IMR-90 (cell line): ENCODE results near the gene CMIP. TPM values are rescaled to one million over a fixed set of nuclear protein-coding genes. Genes with fewer than 3 reads are reported as not detected.

Experiments used
- ATAC-seq: fragments of 200-7000 bp; cut with Tn5 transposase; 2 replicates; pipeline ENCODE4 v1.9.1; 2020; ENCODE audit warnings: low read depth, mild to moderate bottlenecking, moderate library complexity
- BruUV-seq: library from RNA; stranded (reverse); fragments of 400-500 nt; replicated peaks from 2 replicates; lab custom pipeline; 2021; lab: Mats Ljungman, UMichigan
- CTCF ChIA-PET: fragments of 300-600 bp; formaldehyde crosslinking; extraction: SDS; loops from one replicate; lab custom pipeline; 2021; ENCODE audit warnings: antibody characterized with exemption; lab: Yijun Ruan, JAX
- POLR2A ChIA-PET: fragments of 300-600 bp; sonication (Branson Sonifier 250); formaldehyde crosslinking; loops from one replicate; lab custom pipeline; 2022; ENCODE audit warnings: antibody characterized with exemption; ENCODE audit not compliant: unreplicated experiment; lab: Charles Lee
- DNase-seq: peaks from one replicate; pipeline ENCODE4 v3.0.0; 2013
- H2AFZ ChIP-seq: replicated peaks from 2 replicates; pipeline ENCODE3; 2013; ENCODE audit warnings: low read length, mild to moderate bottlenecking; ENCODE audit not compliant: poor library complexity
- H2AK5ac ChIP-seq: 2 replicates; pipeline ENCODE4 v1.6.1; 2013; ENCODE audit warnings: low read depth, low read length, inconsistent platforms
- H2AK9ac ChIP-seq: replicated peaks from 2 replicates; pipeline ENCODE3; 2013; ENCODE audit warnings: mild to moderate bottlenecking, low read depth, low read length, moderate library complexity; ENCODE audit not compliant: poor library complexity
- H2BK120ac ChIP-seq: 2 replicates; pipeline ENCODE4 v1.6.1; 2013; ENCODE audit warnings: low read depth, low read length, inconsistent platforms
- H2BK15ac ChIP-seq: 3 replicates; pipeline ENCODE4 v1.6.1; 2013; ENCODE audit warnings: low read depth, low read length, inconsistent platforms
- H2BK20ac ChIP-seq: 2 replicates; pipeline ENCODE4 v1.6.1; 2013; ENCODE audit warnings: low read depth, mild to moderate bottlenecking, inconsistent platforms, low read length, moderate library complexity
- H2BK5ac ChIP-seq: 2 replicates; pipeline ENCODE4 v1.6.1; 2013; ENCODE audit warnings: mild to moderate bottlenecking, low read depth, low read length, inconsistent platforms; ENCODE audit not compliant: poor library complexity, severe bottlenecking
- H3K14ac ChIP-seq: replicated peaks from 2 replicates; pipeline ENCODE4 v1.6.1; 2013; ENCODE audit warnings: low read depth, low read length, inconsistent platforms
- H3K18ac ChIP-seq: 2 replicates; pipeline ENCODE4 v1.6.1; 2013; ENCODE audit warnings: low read depth, low read length, control low read depth
- H3K23ac ChIP-seq: 2 replicates; pipeline ENCODE4 v1.6.1; 2013; ENCODE audit warnings: low read depth, low read length, inconsistent platforms
- H3K27ac ChIP-seq: 2 replicates; pipeline ENCODE4 v1.5.1; 2013; ENCODE audit warnings: mild to moderate bottlenecking, control low read depth, low read length; ENCODE audit not compliant: insufficient read depth
- H3K27me3 ChIP-seq: 2 replicates; pipeline ENCODE4 v1.6.1; 2013; ENCODE audit warnings: low read length; ENCODE audit not compliant: control insufficient read depth, insufficient read depth
- H3K36me3 ChIP-seq: 2 replicates; pipeline ENCODE4 v1.6.1; 2013; ENCODE audit warnings: low read length, mixed read lengths; ENCODE audit not compliant: control insufficient read depth, insufficient read depth
- H3K4ac ChIP-seq: 2 replicates; pipeline ENCODE4 v1.6.1; 2013; ENCODE audit warnings: low read depth, low read length, inconsistent platforms
- H3K4me1 ChIP-seq: 2 replicates; pipeline ENCODE4 v1.6.1; 2013; ENCODE audit warnings: low read length, mixed read lengths; ENCODE audit not compliant: control insufficient read depth, insufficient read depth
- H3K4me2 ChIP-seq: 2 replicates; pipeline ENCODE4 v1.6.1; 2013; ENCODE audit warnings: low read depth, mild to moderate bottlenecking, control low read depth, low read length, moderate library complexity
- H3K4me3 ChIP-seq: 2 replicates; pipeline ENCODE4 v1.5.1; 2013; ENCODE audit warnings: low read depth, mild to moderate bottlenecking, control low read depth, low read length, moderate library complexity; ENCODE audit not compliant: insufficient read depth
- H3K56ac ChIP-seq: 2 replicates; pipeline ENCODE4 v1.6.1; 2013; ENCODE audit warnings: low read length, inconsistent platforms; ENCODE audit not compliant: insufficient read depth; ENCODE audit errors: extremely low read depth
- H3K79me1 ChIP-seq, 2 experiments: 2 replicates each; pipeline ENCODE4 v1.6.1; 2013; ENCODE audit warnings: low read length in 2 of 2, inconsistent platforms in 1 of 2, low read depth in 1 of 2
- H3K9ac ChIP-seq: 2 replicates; pipeline ENCODE4 v1.6.1; 2013; ENCODE audit warnings: low read depth, low read length, control low read depth
- H3K9me1 ChIP-seq: 2 replicates; pipeline ENCODE4 v1.6.1; 2013; ENCODE audit warnings: low read length, inconsistent platforms; ENCODE audit not compliant: insufficient read depth
- H3K9me3 ChIP-seq: 2 replicates; pipeline ENCODE4 v1.6.1; 2013; ENCODE audit warnings: low read length; ENCODE audit not compliant: control insufficient read depth, insufficient read depth
- H4K20me1 ChIP-seq: 2 replicates; pipeline ENCODE4 v1.6.1; 2013; ENCODE audit warnings: low read length, inconsistent platforms; ENCODE audit not compliant: insufficient read depth
- H4K5ac ChIP-seq: 2 replicates; pipeline ENCODE4 v1.6.1; 2013; ENCODE audit warnings: mild to moderate bottlenecking, low read depth, low read length, control low read depth
- H4K8ac ChIP-seq, 2 experiments: 2 replicates each; pipeline ENCODE4 v1.6.1; 2013; ENCODE audit warnings: low read depth in 2 of 2, low read length in 2 of 2, control low read depth in 1 of 2, inconsistent platforms in 1 of 2
- H4K91ac ChIP-seq: 2 replicates; pipeline ENCODE4 v1.6.1; 2013; ENCODE audit warnings: low read depth, low read length, inconsistent platforms; ENCODE audit not compliant: insufficient read depth
- BHLHE40 ChIP-seq: fragments of 150-350 bp; IDR thresholded peaks from 2 replicates; pipeline ENCODE4 v1.6.1; 2016; ENCODE audit warnings: mild to moderate bottlenecking, low read depth, low read length
- CEBPB ChIP-seq: IDR thresholded peaks from 2 replicates; pipeline ENCODE4 v1.6.1; 2012; ENCODE audit warnings: low read depth, low read length, improper control_type of control experiment
- CHD1 ChIP-seq: IDR thresholded peaks from 2 replicates; pipeline ENCODE4 v1.6.1; 2012; ENCODE audit warnings: low read depth, low read length, improper control_type of control experiment
- FOS ChIP-seq: fragments of 150-350 bp; IDR thresholded peaks from 2 replicates; pipeline ENCODE4 v1.6.1; 2016; ENCODE audit warnings: low read depth, low read length
- MAFK ChIP-seq: IDR thresholded peaks from 2 replicates; pipeline ENCODE4 v1.6.1; 2012; ENCODE audit warnings: low read depth, low read length, improper control_type of control experiment
- MAZ ChIP-seq: IDR thresholded peaks from 2 replicates; pipeline ENCODE4 v1.6.1; 2012; ENCODE audit warnings: low read depth, mild to moderate bottlenecking, low read length, improper control_type of control experiment, moderate library complexity, borderline replicate concordance
- MXI1 ChIP-seq: IDR thresholded peaks from 2 replicates; pipeline ENCODE4 v1.6.1; 2012; ENCODE audit warnings: low read depth, mild to moderate bottlenecking, low read length, moderate library complexity, borderline replicate concordance
- NFE2L2 ChIP-seq: fragments of 150-350 bp; IDR thresholded peaks from 2 replicates; pipeline ENCODE4 v1.6.1; 2016; ENCODE audit warnings: low read depth, mild to moderate bottlenecking, low read length
- POLR2A ChIP-seq: IDR thresholded peaks from 2 replicates; pipeline ENCODE4 v1.6.1; 2012; ENCODE audit warnings: mild to moderate bottlenecking, low read depth, low read length
- RAD21 ChIP-seq: IDR thresholded peaks from 2 replicates; pipeline ENCODE4 v1.6.1; 2012; ENCODE audit warnings: low read length, improper control_type of control experiment
- RCOR1 ChIP-seq: IDR thresholded peaks from 2 replicates; pipeline ENCODE4 v1.6.1; 2012; ENCODE audit warnings: mild to moderate bottlenecking, low read length, improper control_type of control experiment; ENCODE audit not compliant: insufficient replicate concordance
- RFX5 ChIP-seq: IDR thresholded peaks from 2 replicates; pipeline ENCODE4 v1.8.0; 2012; ENCODE audit warnings: low read depth, mild to moderate bottlenecking, low read length, moderate library complexity
- SMC3 ChIP-seq: fragments of 150-350 bp; IDR thresholded peaks from 2 replicates; pipeline ENCODE4 v1.6.1; 2016; ENCODE audit warnings: low read depth, mild to moderate bottlenecking, antibody characterized with exemption, low read length, moderate library complexity
- USF2 ChIP-seq: fragments of 150-350 bp; IDR thresholded peaks from 2 replicates; pipeline ENCODE4 v1.6.1; 2017; ENCODE audit warnings: mild to moderate bottlenecking, antibody characterized with exemption, low read length, low read depth
- WGBS, 2 experiments: methylation state at CpG; one replicate each; pipeline versions ENCODE4 v1.1.5 to v1.1.7; 2013; ENCODE audit warnings: missing lambda C conversion rate in 2 of 2; ENCODE audit not compliant: insufficient read length in 1 of 2; ENCODE audit errors: extremely low coverage in 2 of 2; 5-methylcytosine and 5-hydroxymethylcytosine counted together
- dilution Hi-C: fragments of 300-500 bp; cut with HindIII; formaldehyde crosslinking; loops from one replicate; pipeline ENCODE4 v1.14.3; 2018; ENCODE audit warnings: low sequenced_read_pairs; ENCODE audit not compliant: unreplicated experiment
- in situ Hi-C: fragments of 300-500 bp; cut with MboI; formaldehyde crosslinking; loops from 3 replicates; pipeline ENCODE4 v1.14.3; 2019; ENCODE audit warnings: low sequenced_read_pairs, inconsistent platforms, mixed read lengths
- intact Hi-C: fragments of 100-400 bp; cut with micrococcal nuclease; formaldehyde crosslinking; loops from 2 replicates; pipeline ENCODE4 v1.10.0; 2022
- polyA plus RNA-seq, 3 experiments: library from polyadenylated mRNA; depleted of rRNA; stranded (reverse); fragments of >200 nt; gene quantifications; 2 replicates each; pipeline ENCODE4 v1.2.3, GENCODE V29; 2012; ENCODE audit warnings: low replicate concordance in 1 of 3
- total RNA-seq: library from RNA; depleted of rRNA; stranded (reverse); fragments of >200 nt; gene quantifications from 2 replicates; pipeline ENCODE4 v1.2.3, GENCODE V29; 2012
- TF ChIP-seq, protein P1 (sequence below): conservative IDR thresholded peaks from 2 replicates; pipeline ENCODE4 v1.5.1; 2012; ENCODE audit warnings: mild to moderate bottlenecking, low read depth, low read length, improper control_type of control experiment
- TF ChIP-seq, protein P2 (sequence below): fragments of 150-350 bp; IDR thresholded peaks from 2 replicates; pipeline ENCODE4 v1.6.1; 2016; ENCODE audit warnings: low read depth, mild to moderate bottlenecking, low read length, moderate library complexity, borderline replicate concordance

The CMIP gene
- total and polyA plus RNA-seq, 2 of the 4 experiments (the other 2 are of a cell fraction), result 3.2 to 11.6 TPM

DNA sequence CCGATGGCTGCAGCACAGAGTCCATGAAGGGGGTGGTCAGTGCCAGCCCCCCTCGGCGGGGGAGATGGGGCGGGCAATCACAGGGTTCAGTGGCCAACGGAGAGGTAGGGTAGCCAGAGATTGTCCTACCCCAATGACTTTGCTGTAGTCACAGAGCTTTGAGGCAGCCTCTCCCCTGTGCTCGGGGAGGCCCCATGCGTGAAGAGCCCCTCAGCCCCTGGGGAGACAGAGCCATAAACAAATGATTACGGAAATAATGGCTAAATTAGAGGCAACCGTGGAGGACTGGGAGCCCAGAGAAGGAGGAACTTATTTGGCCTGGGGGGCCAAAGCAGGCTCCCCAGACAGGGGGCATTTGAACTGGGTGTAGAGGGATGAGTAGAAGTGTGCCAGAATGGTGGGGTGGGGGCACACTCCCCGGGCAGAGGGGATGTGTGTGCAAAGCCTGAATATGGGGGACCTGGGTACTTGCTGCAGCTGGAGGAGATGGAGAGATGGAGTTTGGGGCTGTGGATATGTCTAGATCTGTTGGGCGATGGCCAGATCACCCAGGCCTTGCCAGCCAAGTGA is 164.8 kb downstream of the CMIP start:
- BruUV-seq, result no TSS peak
- no peak overlapping the region for H3K4me3 ChIP-seq
- no peak overlapping the region for H3K4me2 ChIP-seq
- no peak overlapping the region for H4K5ac ChIP-seq
- no peak overlapping the region for H3K4ac ChIP-seq
- no peak overlapping the region for H3K56ac ChIP-seq
- H3K9ac ChIP-seq, result no peak overlapping the region
- peaks cover 90% of the 10 kb centered on the region for H4K20me1 ChIP-seq
- dilution Hi-C loops, result no loop called here
- no peak overlapping the region for H2AK9ac ChIP-seq
- no peak overlapping the region for H2BK15ac ChIP-seq
- no peak overlapping the region for H2BK5ac ChIP-seq
- no peak overlapping the region for H4K91ac ChIP-seq
- no peak overlapping the region for H2BK120ac ChIP-seq
- H3K4me1 ChIP-seq, result peaks cover 14% of the 10 kb centered on the region
- H3K79me1 ChIP-seq, result peaks cover 16 to 40% of the 10 kb centered on the region in 2 experiments
- H3K27me3 ChIP-seq, result no peaks in the 10 kb centered on the region
- no peak overlapping the region for H3K18ac ChIP-seq
- in situ Hi-C loops, result no loop called here
- ChIA-PET CTCF (interaction anchor here (1.0 kb wide), 1 partner anchor 205 kb away, joined by 3 read pairs; no protein-coding TSS in a partner anchor), POLR2A (no interaction called here)
- intact Hi-C loops, result loop anchor here (5.0 kb wide), 1 partner anchor 207 kb away; no protein-coding TSS in a partner anchor
- H3K27ac ChIP-seq, result no peak overlapping the region
- no peak overlapping the region for H2AFZ ChIP-seq
- no peak for TF ChIP-seq FOS
- no peak for TF ChIP-seq NFE2L2
- no peak for TF ChIP-seq MAFK
- TF ChIP-seq CHD1, result no peak
- no peak for TF ChIP-seq USF2
- TF ChIP-seq RFX5, result no peak
- no peak for TF ChIP-seq CEBPB
- no peak for TF ChIP-seq POLR2A
- TF ChIP-seq RAD21, result no peak
- TF ChIP-seq, protein P1, sequence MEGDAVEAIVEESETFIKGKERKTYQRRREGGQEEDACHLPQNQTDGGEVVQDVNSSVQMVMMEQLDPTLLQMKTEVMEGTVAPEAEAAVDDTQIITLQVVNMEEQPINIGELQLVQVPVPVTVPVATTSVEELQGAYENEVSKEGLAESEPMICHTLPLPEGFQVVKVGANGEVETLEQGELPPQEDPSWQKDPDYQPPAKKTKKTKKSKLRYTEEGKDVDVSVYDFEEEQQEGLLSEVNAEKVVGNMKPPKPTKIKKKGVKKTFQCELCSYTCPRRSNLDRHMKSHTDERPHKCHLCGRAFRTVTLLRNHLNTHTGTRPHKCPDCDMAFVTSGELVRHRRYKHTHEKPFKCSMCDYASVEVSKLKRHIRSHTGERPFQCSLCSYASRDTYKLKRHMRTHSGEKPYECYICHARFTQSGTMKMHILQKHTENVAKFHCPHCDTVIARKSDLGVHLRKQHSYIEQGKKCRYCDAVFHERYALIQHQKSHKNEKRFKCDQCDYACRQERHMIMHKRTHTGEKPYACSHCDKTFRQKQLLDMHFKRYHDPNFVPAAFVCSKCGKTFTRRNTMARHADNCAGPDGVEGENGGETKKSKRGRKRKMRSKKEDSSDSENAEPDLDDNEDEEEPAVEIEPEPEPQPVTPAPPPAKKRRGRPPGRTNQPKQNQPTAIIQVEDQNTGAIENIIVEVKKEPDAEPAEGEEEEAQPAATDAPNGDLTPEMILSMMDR, result no peak
- TF ChIP-seq BHLHE40, result no peak
- no peak for TF ChIP-seq SMC3
- TF ChIP-seq, protein P2, sequence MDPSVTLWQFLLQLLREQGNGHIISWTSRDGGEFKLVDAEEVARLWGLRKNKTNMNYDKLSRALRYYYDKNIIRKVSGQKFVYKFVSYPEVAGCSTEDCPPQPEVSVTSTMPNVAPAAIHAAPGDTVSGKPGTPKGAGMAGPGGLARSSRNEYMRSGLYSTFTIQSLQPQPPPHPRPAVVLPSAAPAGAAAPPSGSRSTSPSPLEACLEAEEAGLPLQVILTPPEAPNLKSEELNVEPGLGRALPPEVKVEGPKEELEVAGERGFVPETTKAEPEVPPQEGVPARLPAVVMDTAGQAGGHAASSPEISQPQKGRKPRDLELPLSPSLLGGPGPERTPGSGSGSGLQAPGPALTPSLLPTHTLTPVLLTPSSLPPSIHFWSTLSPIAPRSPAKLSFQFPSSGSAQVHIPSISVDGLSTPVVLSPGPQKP, result no peak
- TF ChIP-seq MAZ, result no peak
- TF ChIP-seq MXI1, result no peak
- TF ChIP-seq RCOR1, result no peak
- peaks cover 6% of the 10 kb centered on the region for H3K9me1 ChIP-seq
- no peaks in the 10 kb centered on the region for H3K9me3 ChIP-seq
- H4K8ac ChIP-seq, result no peak overlapping the region
- peaks cover 9% of the 10 kb centered on the region; the same call in 1 of the 2 replicates for H3K36me3 ChIP-seq
- 93% methylated on average over 5 of the region's 11 CpGs; no CpG with 5 or more reads in 1 of the 2 experiments for WGBS, 2 experiments
- no peak overlapping the region for H3K14ac ChIP-seq
- no peak overlapping the region for H2BK20ac ChIP-seq
- no peak overlapping the region for H3K23ac ChIP-seq
- no peak overlapping the region for H2AK5ac ChIP-seq
- ATAC-seq, result no peak
- no peak for DNase-seq
